HEK293 (cell line): ENCODE measurements around the gene PTPN4.

Source experiments
- BCL11B ChIP-seq: fragments of 450-650 bp; formaldehyde crosslinking; IDR thresholded peaks from 2 replicates; pipeline ENCODE4 v1.5.1; 2016; ENCODE audit warnings: low read depth, missing biosample characterization, missing genetic modification characterization
- HOXA7 ChIP-seq: sonication (generic); formaldehyde crosslinking; IDR thresholded peaks from 2 replicates; pipeline ENCODE4 v1.8.1; 2022; ENCODE audit warnings: missing genetic modification reagents, borderline replicate concordance
- IKZF3 ChIP-seq: fragments of 450-650 bp; IDR thresholded peaks from 2 replicates; pipeline ENCODE4 v1.5.0; 2018; ENCODE audit warnings: missing biosample characterization, mild to moderate bottlenecking, missing genetic modification characterization, moderate library complexity
- KLF9 ChIP-seq: fragments of 450-650 bp; formaldehyde crosslinking; IDR thresholded peaks from 2 replicates; pipeline ENCODE4 v1.5.1; 2016; ENCODE audit warnings: missing biosample characterization, missing genetic modification characterization, low read depth
- REPIN1 ChIP-seq: fragments of 450-650 bp; formaldehyde crosslinking; IDR thresholded peaks from 2 replicates; pipeline ENCODE4 v1.5.1; 2017; ENCODE audit warnings: missing biosample characterization, missing genetic modification characterization, low read depth
- SCRT1 ChIP-seq: fragments of 450-650 bp; formaldehyde crosslinking; IDR thresholded peaks from 2 replicates; pipeline ENCODE4 v1.5.1; 2016; ENCODE audit warnings: missing biosample characterization, missing genetic modification characterization, borderline replicate concordance
- SETDB1 ChIP-seq: IDR thresholded peaks from one replicate; pipeline ENCODE4 v1.6.1; 2017; ENCODE audit warnings: mild to moderate bottlenecking, low read length, moderate library complexity, mixed read lengths; ENCODE audit not compliant: insufficient read length
- SP7 ChIP-seq: fragments of 450-650 bp; formaldehyde crosslinking; IDR thresholded peaks from 2 replicates; pipeline ENCODE4 v1.5.1; 2016; ENCODE audit warnings: missing biosample characterization, missing genetic modification characterization
- TCF7L2 ChIP-seq: IDR thresholded peaks from 2 replicates; pipeline ENCODE4 v1.6.1; 2011; ENCODE audit warnings: low read depth, mild to moderate bottlenecking, inconsistent platforms, low read length, moderate library complexity, borderline replicate concordance
- ZBTB17 ChIP-seq: fragments of 450-650 bp; formaldehyde crosslinking; IDR thresholded peaks from 2 replicates; pipeline ENCODE4 v1.5.1; 2016; ENCODE audit warnings: missing biosample characterization, missing genetic modification characterization
- ZBTB8A ChIP-seq: fragments of 450-650 bp; formaldehyde crosslinking; IDR thresholded peaks from 2 replicates; pipeline ENCODE4 v1.5.1; 2016; ENCODE audit warnings: missing biosample characterization, missing genetic modification characterization
- ZFP3 ChIP-seq: fragments of 450-650 bp; formaldehyde crosslinking; IDR thresholded peaks from 2 replicates; pipeline ENCODE4 v1.5.1; 2016; ENCODE audit warnings: low read depth, missing biosample characterization, missing genetic modification characterization
- ZFP69B ChIP-seq: fragments of 450-650 bp; formaldehyde crosslinking; IDR thresholded peaks from 2 replicates; pipeline ENCODE4 v1.5.1; 2016; ENCODE audit warnings: missing biosample characterization, missing genetic modification characterization
- ZNF132 ChIP-seq: fragments of 450-650 bp; formaldehyde crosslinking; IDR thresholded peaks from 2 replicates; pipeline ENCODE4 v1.5.1; 2017; ENCODE audit warnings: missing biosample characterization, missing genetic modification characterization, borderline replicate concordance
- ZNF175 ChIP-seq: fragments of 450-650 bp; formaldehyde crosslinking; IDR thresholded peaks from 2 replicates; pipeline ENCODE4 v1.5.1; 2016; ENCODE audit warnings: missing biosample characterization, missing genetic modification characterization
- ZNF248 ChIP-seq: fragments of 450-650 bp; formaldehyde crosslinking; IDR thresholded peaks from 2 replicates; pipeline ENCODE4 v1.5.1; 2017; ENCODE audit warnings: missing biosample characterization, missing genetic modification characterization
- ZNF302 ChIP-seq: fragments of 450-650 bp; formaldehyde crosslinking; IDR thresholded peaks from 2 replicates; pipeline ENCODE4 v1.5.1; 2016; ENCODE audit warnings: missing biosample characterization, missing genetic modification characterization, low read depth
- ZNF580 ChIP-seq: fragments of 450-650 bp; formaldehyde crosslinking; IDR thresholded peaks from 2 replicates; pipeline ENCODE4 v1.5.1; 2016; ENCODE audit warnings: missing biosample characterization, missing genetic modification characterization
- ZNF623 ChIP-seq: fragments of 450-650 bp; formaldehyde crosslinking; IDR thresholded peaks from 2 replicates; pipeline ENCODE4 v1.5.1; 2016; ENCODE audit warnings: missing biosample characterization, missing genetic modification characterization
- ZNF624 ChIP-seq: fragments of 450-650 bp; formaldehyde crosslinking; IDR thresholded peaks from 2 replicates; pipeline ENCODE4 v1.5.1; 2017; ENCODE audit warnings: missing biosample characterization, missing genetic modification characterization
- ZNF747 ChIP-seq: fragments of 450-650 bp; formaldehyde crosslinking; IDR thresholded peaks from 2 replicates; pipeline ENCODE4 v1.5.1; 2016; ENCODE audit warnings: missing biosample characterization, missing genetic modification characterization
- ZNF791 ChIP-seq: fragments of 450-650 bp; formaldehyde crosslinking; IDR thresholded peaks from 2 replicates; pipeline ENCODE4 v1.5.1; 2016; ENCODE audit warnings: missing biosample characterization, missing genetic modification characterization
- ZNF830 ChIP-seq: fragments of 450-650 bp; IDR thresholded peaks from 2 replicates; pipeline ENCODE4 v1.5.0; 2018; ENCODE audit warnings: missing biosample characterization, missing genetic modification characterization, low read depth, mild to moderate bottlenecking, moderate library complexity
- ZSCAN5A ChIP-seq: fragments of 450-650 bp; formaldehyde crosslinking; IDR thresholded peaks from 2 replicates; pipeline ENCODE4 v1.5.1; 2016; ENCODE audit warnings: missing biosample characterization, missing genetic modification characterization
- TF ChIP-seq, protein P1 (sequence below): fragments of 450-650 bp; formaldehyde crosslinking; conservative IDR thresholded peaks from 2 replicates; pipeline ENCODE4 v1.5.1; 2016; ENCODE audit warnings: low read depth, missing biosample characterization, missing genetic modification characterization
- TF ChIP-seq, protein P2 (sequence below): fragments of 450-650 bp; formaldehyde crosslinking; IDR thresholded peaks from 2 replicates; pipeline ENCODE4 v1.5.1; 2016; ENCODE audit warnings: missing biosample characterization, missing genetic modification characterization
- TF ChIP-seq, protein P3 (sequence below): IDR thresholded peaks from 2 replicates; pipeline ENCODE4 v1.6.1; 2011; ENCODE audit warnings: mild to moderate bottlenecking, low read depth, low read length, borderline replicate concordance

PTPN4 gene

GRCh38 chr2:120012771-120013596 is 253.3 kb downstream of the PTPN4 start, which contains the start of gene EPB41L5 (continued):
- TF ChIP-seq REPIN1, result no peak
- TF ChIP-seq ZNF302 (tag by site-specific recombination), result no peak
- no peak for TF ChIP-seq ZNF623 (tag by site-specific recombination)
- TF ChIP-seq SCRT1 (tag by site-specific recombination), result no peak
- no peak for TF ChIP-seq SETDB1
- TF ChIP-seq BCL11B (tag by site-specific recombination), result no peak
- TF ChIP-seq, protein P1, sequence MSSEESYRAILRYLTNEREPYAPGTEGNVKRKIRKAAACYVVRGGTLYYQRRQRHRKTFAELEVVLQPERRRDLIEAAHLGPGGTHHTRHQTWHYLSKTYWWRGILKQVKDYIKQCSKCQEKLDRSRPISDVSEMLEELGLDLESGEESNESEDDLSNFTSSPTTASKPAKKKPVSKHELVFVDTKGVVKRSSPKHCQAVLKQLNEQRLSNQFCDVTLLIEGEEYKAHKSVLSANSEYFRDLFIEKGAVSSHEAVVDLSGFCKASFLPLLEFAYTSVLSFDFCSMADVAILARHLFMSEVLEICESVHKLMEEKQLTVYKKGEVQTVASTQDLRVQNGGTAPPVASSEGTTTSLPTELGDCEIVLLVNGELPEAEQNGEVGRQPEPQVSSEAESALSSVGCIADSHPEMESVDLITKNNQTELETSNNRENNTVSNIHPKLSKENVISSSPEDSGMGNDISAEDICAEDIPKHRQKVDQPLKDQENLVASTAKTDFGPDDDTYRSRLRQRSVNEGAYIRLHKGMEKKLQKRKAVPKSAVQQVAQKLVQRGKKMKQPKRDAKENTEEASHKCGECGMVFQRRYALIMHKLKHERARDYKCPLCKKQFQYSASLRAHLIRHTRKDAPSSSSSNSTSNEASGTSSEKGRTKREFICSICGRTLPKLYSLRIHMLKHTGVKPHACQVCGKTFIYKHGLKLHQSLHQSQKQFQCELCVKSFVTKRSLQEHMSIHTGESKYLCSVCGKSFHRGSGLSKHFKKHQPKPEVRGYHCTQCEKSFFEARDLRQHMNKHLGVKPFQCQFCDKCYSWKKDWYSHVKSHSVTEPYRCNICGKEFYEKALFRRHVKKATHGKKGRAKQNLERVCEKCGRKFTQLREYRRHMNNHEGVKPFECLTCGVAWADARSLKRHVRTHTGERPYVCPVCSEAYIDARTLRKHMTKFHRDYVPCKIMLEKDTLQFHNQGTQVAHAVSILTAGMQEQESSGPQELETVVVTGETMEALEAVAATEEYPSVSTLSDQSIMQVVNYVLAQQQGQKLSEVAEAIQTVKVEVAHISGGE (tag by site-specific recombination), result peak; percentile 42
- no peak for TF ChIP-seq ZSCAN5A (tag by site-specific recombination)
- TF ChIP-seq ZNF248 (tag by site-specific recombination), result no peak
- no peak for TF ChIP-seq ZNF132
- no peak for TF ChIP-seq SP7 (tag by site-specific recombination)
- no peak for TF ChIP-seq ZNF580 (tag by site-specific recombination)
- TF ChIP-seq, protein P2, sequence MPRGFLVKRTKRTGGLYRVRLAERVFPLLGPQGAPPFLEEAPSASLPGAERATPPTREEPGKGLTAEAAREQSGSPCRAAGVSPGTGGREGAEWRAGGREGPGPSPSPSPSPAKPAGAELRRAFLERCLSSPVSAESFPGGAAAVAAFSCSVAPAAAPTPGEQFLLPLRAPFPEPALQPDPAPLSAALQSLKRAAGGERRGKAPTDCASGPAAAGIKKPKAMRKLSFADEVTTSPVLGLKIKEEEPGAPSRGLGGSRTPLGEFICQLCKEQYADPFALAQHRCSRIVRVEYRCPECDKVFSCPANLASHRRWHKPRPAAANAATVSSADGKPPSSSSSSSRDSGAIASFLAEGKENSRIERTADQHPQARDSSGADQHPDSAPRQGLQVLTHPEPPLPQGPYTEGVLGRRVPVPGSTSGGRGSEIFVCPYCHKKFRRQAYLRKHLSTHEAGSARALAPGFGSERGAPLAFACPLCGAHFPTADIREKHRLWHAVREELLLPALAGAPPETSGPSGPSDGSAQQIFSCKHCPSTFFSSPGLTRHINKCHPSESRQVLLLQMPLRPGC (tag by site-specific recombination), result no peak
- no peak for TF ChIP-seq HOXA7
- peak; percentile 98 for TF ChIP-seq ZBTB8A (tag by site-specific recombination)
- no peak for TF ChIP-seq ZNF830 (tag by site-specific recombination)
- TF ChIP-seq ZFP3 (tag by site-specific recombination), result no peak
- no peak for TF ChIP-seq KLF9 (tag by site-specific recombination)
- TF ChIP-seq ZNF791 (tag by site-specific recombination), result no peak
- no peak for TF ChIP-seq IKZF3 (tag by site-specific recombination)
- no peak for TF ChIP-seq ZNF747 (tag by site-specific recombination)
- TF ChIP-seq ZBTB17, result no peak
- TF ChIP-seq ZFP69B (tag by site-specific recombination), result peak; percentile 100
- TF ChIP-seq ZNF175 (tag by site-specific recombination), result no peak
- no peak for TF ChIP-seq TCF7L2
- TF ChIP-seq, protein P3, sequence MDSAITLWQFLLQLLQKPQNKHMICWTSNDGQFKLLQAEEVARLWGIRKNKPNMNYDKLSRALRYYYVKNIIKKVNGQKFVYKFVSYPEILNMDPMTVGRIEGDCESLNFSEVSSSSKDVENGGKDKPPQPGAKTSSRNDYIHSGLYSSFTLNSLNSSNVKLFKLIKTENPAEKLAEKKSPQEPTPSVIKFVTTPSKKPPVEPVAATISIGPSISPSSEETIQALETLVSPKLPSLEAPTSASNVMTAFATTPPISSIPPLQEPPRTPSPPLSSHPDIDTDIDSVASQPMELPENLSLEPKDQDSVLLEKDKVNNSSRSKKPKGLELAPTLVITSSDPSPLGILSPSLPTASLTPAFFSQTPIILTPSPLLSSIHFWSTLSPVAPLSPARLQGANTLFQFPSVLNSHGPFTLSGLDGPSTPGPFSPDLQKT, result peak; percentile 74; the same call in 1 of the 2 replicates
- TF ChIP-seq ZNF624 (tag by site-specific recombination), result no peak
